Stimulated activated CD8-positive, alpha-beta memory T cell treated with anti-CD3 and anti-CD28 coated beads, Interleukin-4, amount 100 ng/mL, for 48 hours (primary cell): Measurements from ENCODE around the gene DDX11.
"Not testable (repeated sequence)": the region's sequence is repeated elsewhere in the genome, so short reads cannot be mapped to it uniquely, and the experiment has no call there.

ENCODE experiments used
- DNase-seq: peaks from one replicate; pipeline ENCODE4 v3.0.0-alpha.2; 2020

DDX11 gene

DNA sequence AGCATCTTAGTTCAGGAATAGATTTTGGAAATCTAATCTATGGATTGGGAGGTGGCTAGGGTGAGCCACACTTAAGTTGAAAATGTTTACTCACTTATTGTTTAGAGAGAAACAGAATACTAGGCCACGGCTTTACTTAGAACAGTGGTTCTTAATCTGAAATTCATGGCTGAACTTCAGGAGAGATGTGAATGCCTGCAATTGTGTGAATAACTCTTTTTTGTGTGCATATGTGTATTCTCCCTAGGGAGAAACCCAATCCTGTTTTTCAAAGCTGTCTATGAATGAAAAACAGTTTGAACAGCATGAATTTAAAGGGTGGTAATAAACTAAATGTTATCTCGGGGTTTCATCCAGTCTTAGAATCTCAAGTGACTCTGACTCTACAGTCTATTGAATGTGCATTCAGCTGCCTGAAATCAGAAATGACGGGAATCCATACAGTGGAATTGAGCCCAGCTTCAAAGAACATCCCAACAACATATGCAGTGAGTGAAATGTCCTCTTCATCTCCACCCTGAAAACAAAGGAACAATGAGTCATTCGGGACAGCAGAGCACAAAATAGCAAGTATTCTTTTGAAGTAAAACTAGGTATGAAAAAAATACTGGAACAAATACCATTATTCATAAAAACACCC is 53.7 kb downstream of the DDX11 start:
- DNase-seq = not testable (repeated sequence)

DNA sequence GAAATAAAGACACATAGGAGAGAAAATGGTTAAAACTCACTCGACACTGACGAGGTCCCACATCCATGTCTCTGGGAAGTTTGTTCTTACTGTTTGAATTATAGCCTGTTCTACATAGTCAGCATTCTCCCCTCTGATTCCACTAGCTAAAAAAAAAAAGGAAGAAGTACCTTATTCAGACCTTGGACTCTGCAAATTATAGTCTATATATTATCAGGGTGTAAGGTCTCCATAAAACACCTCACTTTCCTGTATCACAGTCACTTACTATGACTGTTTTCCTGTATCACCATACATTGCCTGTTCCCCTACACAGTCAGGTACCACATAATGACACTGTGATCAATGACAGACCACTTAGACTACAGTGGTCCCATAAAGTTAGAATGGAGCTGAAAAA is 62.9 kb downstream of the DDX11 start:
- not testable (repeated sequence) for DNase-seq

DNA sequence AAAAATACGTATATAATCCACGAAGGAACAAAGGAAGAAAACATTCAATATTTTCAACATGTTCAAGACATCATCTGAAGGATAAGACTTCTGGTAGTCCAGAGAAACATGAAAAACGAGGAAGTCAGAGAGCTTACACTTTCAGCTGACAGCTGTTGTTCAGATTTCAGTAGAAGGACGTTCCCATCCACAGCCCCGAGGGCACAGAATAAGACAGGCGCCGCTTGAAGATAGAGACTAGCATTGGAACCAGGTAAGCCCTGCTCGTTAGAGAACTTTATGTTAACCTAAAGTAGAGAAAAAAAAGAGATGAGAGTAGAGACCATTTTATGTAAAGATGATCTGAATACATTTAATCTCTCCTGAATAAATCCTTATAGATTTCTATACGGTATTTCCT is 71.1 kb downstream of the DDX11 start:
- DNase-seq = not testable (repeated sequence)

DNA sequence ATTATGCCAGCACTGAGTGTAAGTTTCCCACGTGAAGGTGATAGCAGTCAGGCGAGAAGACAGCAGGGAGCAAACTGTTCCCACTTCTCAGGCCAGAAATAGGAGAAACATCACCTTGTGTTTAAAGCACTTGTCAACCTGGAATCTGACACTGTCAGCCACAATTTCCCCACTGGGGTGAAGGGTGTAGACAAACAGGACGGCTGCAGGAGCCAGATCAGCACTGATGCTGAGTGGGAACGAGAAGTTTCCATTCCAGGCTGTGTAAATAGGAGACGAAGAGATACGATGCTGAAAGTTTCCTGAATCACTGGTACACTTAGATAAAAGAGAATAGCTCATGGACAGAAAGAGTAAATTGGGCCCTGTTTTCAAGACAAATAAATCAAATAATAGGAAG is 71.6 kb downstream of the DDX11 start:
- DNase-seq = not testable (repeated sequence)

DNA sequence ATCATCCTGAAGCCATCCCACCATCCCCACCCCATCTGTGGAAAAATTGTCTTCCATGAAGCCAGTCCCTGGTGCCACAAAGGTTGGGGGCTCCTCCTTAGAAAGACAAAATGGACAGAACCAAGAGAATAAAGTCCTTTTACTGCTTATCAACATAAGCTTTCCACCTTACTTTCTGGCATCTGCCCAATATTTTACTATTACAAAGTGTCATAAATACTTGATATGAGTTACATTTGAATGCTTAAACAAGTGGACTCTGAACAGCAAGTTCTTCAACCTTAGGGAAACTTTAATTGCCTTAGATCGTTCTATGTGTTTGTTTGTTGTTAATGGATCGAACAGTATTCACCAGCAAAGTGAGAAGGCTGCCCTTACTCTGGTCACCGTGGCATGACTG is 73.8 kb downstream of the DDX11 start:
- not testable (repeated sequence) for DNase-seq

DNA sequence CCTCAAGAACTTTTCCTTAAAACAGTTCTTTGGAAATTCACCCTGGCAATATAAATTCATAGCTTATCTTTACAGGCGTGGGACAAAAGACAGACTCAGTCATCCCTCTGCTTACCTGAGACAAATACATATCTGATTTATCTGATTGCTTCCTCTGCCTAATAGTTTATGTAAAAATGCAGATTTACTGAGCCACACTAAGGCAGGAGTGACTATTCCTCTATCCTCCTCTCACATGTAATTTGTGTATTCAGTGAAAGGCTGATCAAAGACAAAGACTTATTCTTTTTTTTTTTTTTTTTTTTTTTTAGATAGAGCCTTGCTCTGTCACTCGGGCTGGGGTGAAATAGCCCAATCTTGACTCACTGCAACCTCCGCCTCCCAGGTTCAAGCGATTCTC is 77.1 kb downstream of the DDX11 start:
- not testable (repeated sequence) for DNase-seq
